ENCODE data around the gene EEF1AKMT3. TPM values are rescaled to one million over a fixed set of nuclear protein-coding genes. Genes with fewer than 3 reads are reported as not detected.
A peak's percentile ranks its signal among the peaks of the same experiment; 100 is the strongest.

The EEF1AKMT3 gene
- total RNA-seq, 1 donor from 2014 or later = 6.0 TPM

GRCh38 chr12:57751788-57752667 lies 20.4 kb upstream of the EEF1AKMT3 start, which contains the start of gene CDK4:
Gene CDK4, minus strand, starts transcription at chr12:57752310. Its CDS starts 593 bp downstream, at chr12:57751717.
- peaks cover 34% of the 10 kb centered on the region for H3K27me3 Mint-ChIP-seq
- H3K4me1 Mint-ChIP-seq (ENCODE audit: unreplicated experiment) = peaks cover 48% of the 10 kb centered on the region
- no peak for TF ChIP-seq CTCF (conservative IDR thresholded peaks at IDR 0.05)
- DNase-seq (ENCODE audit: extremely low spot score, unreplicated experiment) = peak; percentile 99
- H3K9me3 Mint-ChIP-seq = no peaks in the 10 kb centered on the region
- peak within 1 kb of the TSS; percentile 98 for H3K4me3 Mint-ChIP-seq
- peak within 1 kb of the TSS; percentile 95 for H3K27ac Mint-ChIP-seq
- peaks cover 29% of the 10 kb centered on the region for H3K36me3 Mint-ChIP-seq

- DNase-seq (ENCODE audit: extremely low spot score, unreplicated experiment) = no peak
- Mint-ChIP-seq H3K27ac (peak overlapping the region; percentile 95), H3K9me3 (no peaks in the 10 kb centered on the region), H3K4me3 (peak overlapping the region; percentile 98), H3K27me3 (peaks cover 35% of the 10 kb centered on the region), H3K36me3 (peaks cover 25% of the 10 kb centered on the region), H3K4me1 (ENCODE audit: unreplicated experiment) (peaks cover 48% of the 10 kb centered on the region)
- no peak for TF ChIP-seq CTCF (conservative IDR thresholded peaks at IDR 0.05)
These were observed 19.8 kb upstream of the EEF1AKMT3 start for GRCh38 chr12:57752668-57753000.

DNA sequence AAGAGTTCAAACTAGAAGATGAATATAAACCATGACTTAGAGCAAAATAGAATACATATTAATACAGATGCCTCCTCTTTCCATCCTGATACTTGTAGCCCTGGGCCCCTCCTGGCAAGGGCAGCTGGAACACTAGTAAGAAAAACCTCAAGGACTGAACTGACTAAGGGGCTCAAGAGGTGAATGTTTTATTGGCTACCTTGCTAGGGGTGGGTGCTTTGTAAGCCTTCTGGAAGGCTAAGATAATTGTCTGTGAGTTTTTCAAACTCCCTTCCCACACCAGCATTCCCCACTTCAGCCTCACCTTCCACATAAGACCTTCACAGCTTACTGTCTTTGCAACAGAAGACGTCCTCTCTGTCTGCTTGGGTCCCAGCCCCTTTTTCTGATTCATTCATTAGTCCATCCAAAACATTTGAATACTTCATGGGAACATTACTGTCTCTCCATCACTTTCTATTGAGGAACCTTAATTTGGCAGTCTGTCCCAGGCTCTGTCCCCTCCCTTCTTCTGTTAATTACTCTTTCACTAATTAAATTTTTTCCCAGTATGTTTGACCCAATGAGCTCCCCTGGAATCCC lies 18.6 kb upstream of the EEF1AKMT3 start:
- no peaks in the 10 kb centered on the region for H3K9me3 Mint-ChIP-seq
- H3K27ac Mint-ChIP-seq = peak overlapping the region; percentile 95
- H3K4me1 Mint-ChIP-seq (ENCODE audit: unreplicated experiment) = peaks cover 48% of the 10 kb centered on the region
- no peak for TF ChIP-seq CTCF (conservative IDR thresholded peaks at IDR 0.05)
- peak overlapping the region; percentile 98 for H3K4me3 Mint-ChIP-seq
- H3K36me3 Mint-ChIP-seq = peaks cover 23% of the 10 kb centered on the region
- H3K27me3 Mint-ChIP-seq = peaks cover 41% of the 10 kb centered on the region
- DNase-seq (ENCODE audit: extremely low spot score, unreplicated experiment) = no peak

GRCh38 chr12:57754411-57755193 lies 17.8 kb upstream of the EEF1AKMT3 start, which contains the start of gene MARCHF9:
Gene MARCHF9, plus strand, starts transcription at chr12:57755103. Its CDS starts 426 bp downstream, at chr12:57755529.
- no peak for DNase-seq (ENCODE audit: extremely low spot score, unreplicated experiment)

More at GRCh38 chr12:57754411-57755193, 17.8 kb upstream of the EEF1AKMT3 start, which contains the start of gene MARCHF9:
- H3K27ac Mint-ChIP-seq = peak within 1 kb of the TSS; percentile 95
- H3K27me3 Mint-ChIP-seq = peaks cover 45% of the 10 kb centered on the region
- peaks cover 48% of the 10 kb centered on the region for H3K4me1 Mint-ChIP-seq (ENCODE audit: unreplicated experiment)
- peaks cover 23% of the 10 kb centered on the region for H3K36me3 Mint-ChIP-seq
- H3K4me3 Mint-ChIP-seq = peak within 1 kb of the TSS; percentile 98
- H3K9me3 Mint-ChIP-seq = no peaks in the 10 kb centered on the region
- no peak for TF ChIP-seq CTCF (conservative IDR thresholded peaks at IDR 0.05)
